Activated T-helper 2 cell treated with anti-CD3 and anti-CD28 coated beads, Interferon-gamma antibody, Interleukin-2, Interleukin-4, amounts not matched to agents 10 μg/mL and 5 μg/mL and 100 μg/mL, durations not matched to agents 14 hours and 24 hours and 36 hours (primary cell): ENCODE data around the gene TP73. TPM values are rescaled to one million over a fixed set of nuclear protein-coding genes. Genes with fewer than 3 reads are reported as not detected.

ENCODE experiments used
- DNase-seq: peaks from one replicate; pipeline ENCODE4 v3.0.0; 2021; ENCODE audit warnings: low spot score
- H3K27ac Mint-ChIP-seq: one replicate; pipeline ENCODE4 v1.8.0; 2021; ENCODE audit warnings: mixed read lengths
- H3K27me3 Mint-ChIP-seq: one replicate; pipeline ENCODE4 v1.8.0; 2021; ENCODE audit warnings: low read depth, mixed read lengths
- H3K36me3 Mint-ChIP-seq: one replicate; pipeline ENCODE4 v1.8.0; 2021; ENCODE audit warnings: low read depth, mixed read lengths
- H3K4me1 Mint-ChIP-seq: one replicate; pipeline ENCODE4 v1.8.0; 2021; ENCODE audit warnings: low read depth, mixed read lengths
- H3K4me3 Mint-ChIP-seq: one replicate; pipeline ENCODE4 v1.8.0; 2021; ENCODE audit warnings: low read depth, mild to moderate bottlenecking, moderate library complexity, mixed read lengths
- H3K9me3 Mint-ChIP-seq: one replicate; pipeline ENCODE4 v1.8.0; 2021; ENCODE audit warnings: mixed read lengths
- intact Hi-C: fragments of 100-400 bp; cut with micrococcal nuclease; formaldehyde crosslinking; loops from one replicate; pipeline ENCODE4 v1.15.1; 2023
- total RNA-seq: library from RNA; stranded (reverse); gene quantifications from 2 replicates; pipeline ENCODE4 v1.2.3, GENCODE V29; 2022

The TP73 gene
- total RNA-seq, 1 donor from 2014 or later = 2.5 TPM

DNA sequence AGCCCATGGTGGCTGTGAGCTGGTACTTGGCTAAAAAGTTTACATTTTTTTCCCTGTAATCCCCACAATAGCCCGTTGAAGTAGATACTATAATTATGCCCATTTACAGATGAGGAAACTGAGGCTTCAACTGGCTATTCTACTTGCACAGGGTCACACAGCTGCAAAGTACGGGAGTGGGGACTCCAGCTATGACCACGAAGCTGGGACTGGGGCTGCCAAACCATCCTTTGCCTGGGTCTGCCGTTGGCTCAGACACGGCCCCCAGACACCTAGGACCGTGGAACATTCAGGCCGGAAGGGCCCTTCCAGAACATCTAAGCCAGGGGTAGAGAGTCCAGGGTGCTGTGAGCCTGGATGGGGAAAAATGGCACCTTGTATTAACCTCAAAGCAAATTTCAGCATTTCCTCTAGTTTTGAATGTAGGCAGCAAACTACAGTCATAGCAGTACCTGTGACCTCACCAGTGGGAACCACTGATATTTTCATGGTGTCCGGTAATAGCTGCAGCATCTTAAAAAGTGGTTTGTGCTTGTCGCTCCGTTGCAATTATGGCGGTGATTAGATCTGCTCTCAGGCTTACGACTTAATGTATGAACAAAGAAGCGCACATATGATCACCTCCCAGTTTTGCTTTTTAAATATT is 4.3 kb downstream of the TP73 start:
- no peak for DNase-seq
- intact Hi-C loops = loop anchor here (10.0 kb wide), 1 partner anchor 138 kb away; the partner anchor contains the start of gene LRRC47
- H3K27me3 Mint-ChIP-seq = peaks cover 36% of the 10 kb centered on the region
- H3K36me3 Mint-ChIP-seq = no peaks in the 10 kb centered on the region
- H3K4me1 Mint-ChIP-seq = no peaks in the 10 kb centered on the region
- no peak overlapping the region for H3K4me3 Mint-ChIP-seq
- no peaks in the 10 kb centered on the region for H3K9me3 Mint-ChIP-seq
- H3K27ac Mint-ChIP-seq = no peak overlapping the region

- H3K9me3 Mint-ChIP-seq = no peaks in the 10 kb centered on the region
- intact Hi-C loops = loop anchor here (10.0 kb wide), 1 partner anchor 138 kb away; the partner anchor contains the start of gene LRRC47
- no peaks in the 10 kb centered on the region for H3K4me1 Mint-ChIP-seq
- no peak overlapping the region for H3K27ac Mint-ChIP-seq
- no peak overlapping the region for H3K4me3 Mint-ChIP-seq
- no peaks in the 10 kb centered on the region for H3K36me3 Mint-ChIP-seq
- peaks cover 36% of the 10 kb centered on the region for H3K27me3 Mint-ChIP-seq
- no peak for DNase-seq
Measured at GRCh38 chr1:3657096-3657475, 4.8 kb downstream of the TP73 start.

- no peak overlapping the region for H3K4me3 Mint-ChIP-seq
- H3K36me3 Mint-ChIP-seq = no peaks in the 10 kb centered on the region
- intact Hi-C loops = loop anchor here (10.0 kb wide), 1 partner anchor 137 kb away; the partner anchor contains the start of gene LRRC47
- H3K4me1 Mint-ChIP-seq = no peaks in the 10 kb centered on the region
- H3K27ac Mint-ChIP-seq = no peak overlapping the region
- no peaks in the 10 kb centered on the region for H3K9me3 Mint-ChIP-seq
- peaks cover 36% of the 10 kb centered on the region for H3K27me3 Mint-ChIP-seq
- no peak for DNase-seq
Measured at GRCh38 chr1:3657578-3658230, 5.4 kb downstream of the TP73 start.

DNA sequence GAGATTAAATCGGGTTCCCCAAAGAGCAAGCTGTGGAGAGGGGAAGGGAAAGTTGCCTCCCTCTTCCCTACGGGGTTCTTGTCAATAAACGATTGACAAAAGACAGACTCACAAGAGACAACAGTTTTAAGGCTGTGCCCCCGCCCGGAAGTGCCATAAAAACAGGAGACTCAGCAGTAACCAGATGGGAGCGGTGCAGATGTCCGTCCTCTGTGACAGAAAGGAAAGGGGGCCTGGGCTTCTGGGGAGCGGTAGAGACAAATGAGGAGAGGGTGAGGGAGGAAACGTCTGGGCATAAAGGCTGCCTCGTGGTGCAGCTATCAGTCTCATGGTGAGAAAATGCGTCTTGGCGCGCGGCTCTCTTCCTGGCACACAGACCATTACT is 5.9 kb downstream of the TP73 start:
- DNase-seq = no peak
- intact Hi-C loops = loop anchor here (10.0 kb wide), 1 partner anchor 137 kb away; the partner anchor contains the start of gene LRRC47
- Mint-ChIP-seq H3K4me3 (no peak overlapping the region), H3K27ac (no peak overlapping the region), H3K36me3 (no peaks in the 10 kb centered on the region), H3K27me3 (peaks cover 33% of the 10 kb centered on the region), H3K9me3 (no peaks in the 10 kb centered on the region), H3K4me1 (no peaks in the 10 kb centered on the region)

DNA sequence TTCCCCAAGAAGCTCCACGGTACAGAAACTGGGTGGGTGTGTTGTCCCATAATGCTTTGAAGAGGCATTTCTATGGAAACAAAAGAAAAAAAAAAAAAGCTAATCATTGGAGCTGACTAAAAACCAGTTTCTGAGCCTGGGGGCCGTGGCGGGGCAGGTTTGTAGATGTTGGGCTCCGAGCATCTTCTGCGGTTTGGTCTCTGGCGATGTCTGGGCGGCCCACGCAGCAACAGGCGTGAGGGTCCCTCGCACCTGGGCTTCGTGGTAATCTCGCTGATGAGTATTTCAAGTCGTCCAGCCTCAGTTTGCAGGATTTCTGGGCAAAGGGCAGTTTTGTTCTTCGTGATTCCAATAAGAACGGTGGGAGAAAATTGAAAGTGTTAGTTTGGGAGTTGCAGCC is 6.8 kb downstream of the TP73 start:
- Mint-ChIP-seq H3K4me3 (no peak overlapping the region), H3K27ac (no peak overlapping the region), H3K36me3 (no peaks in the 10 kb centered on the region), H3K4me1 (no peaks in the 10 kb centered on the region), H3K9me3 (no peaks in the 10 kb centered on the region), H3K27me3 (peaks cover 25% of the 10 kb centered on the region)
- intact Hi-C loops = loop anchor here (10.0 kb wide), 1 partner anchor 136 kb away; the partner anchor contains the start of gene LRRC47
- no peak for DNase-seq

DNA sequence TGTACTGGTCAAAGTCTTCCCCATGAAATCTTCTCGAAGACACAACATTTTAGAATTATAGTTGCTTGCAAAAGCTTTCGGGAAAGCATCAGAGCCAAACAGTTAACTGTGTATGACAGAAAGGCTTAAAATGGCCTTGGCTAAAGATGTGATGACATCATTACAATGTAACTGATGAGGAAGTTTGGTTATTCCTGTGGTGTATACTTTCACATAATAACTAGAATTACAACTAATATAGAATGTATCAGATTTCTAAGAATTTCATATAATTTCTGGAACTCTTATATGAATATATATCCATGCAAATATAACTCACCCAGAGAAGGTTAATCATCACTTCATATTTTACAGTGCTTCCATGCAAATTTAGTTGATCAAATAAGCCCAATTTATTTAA is 8.4 kb downstream of the TP73 start:
- Mint-ChIP-seq H3K27me3 (peaks cover 12% of the 10 kb centered on the region), H3K36me3 (no peaks in the 10 kb centered on the region), H3K4me1 (no peaks in the 10 kb centered on the region), H3K9me3 (no peaks in the 10 kb centered on the region), H3K27ac (no peak overlapping the region), H3K4me3 (no peak overlapping the region)
- no peak for DNase-seq
- intact Hi-C loops = no loop called here

- Mint-ChIP-seq H3K27ac (no peak overlapping the region), H3K9me3 (no peaks in the 10 kb centered on the region), H3K36me3 (no peaks in the 10 kb centered on the region), H3K4me1 (no peaks in the 10 kb centered on the region), H3K27me3 (peaks cover 8% of the 10 kb centered on the region), H3K4me3 (no peak overlapping the region)
- intact Hi-C loops = no loop called here
- DNase-seq = no peak
Measured at GRCh38 chr1:3661631-3662030, 9.3 kb downstream of the TP73 start.

DNA sequence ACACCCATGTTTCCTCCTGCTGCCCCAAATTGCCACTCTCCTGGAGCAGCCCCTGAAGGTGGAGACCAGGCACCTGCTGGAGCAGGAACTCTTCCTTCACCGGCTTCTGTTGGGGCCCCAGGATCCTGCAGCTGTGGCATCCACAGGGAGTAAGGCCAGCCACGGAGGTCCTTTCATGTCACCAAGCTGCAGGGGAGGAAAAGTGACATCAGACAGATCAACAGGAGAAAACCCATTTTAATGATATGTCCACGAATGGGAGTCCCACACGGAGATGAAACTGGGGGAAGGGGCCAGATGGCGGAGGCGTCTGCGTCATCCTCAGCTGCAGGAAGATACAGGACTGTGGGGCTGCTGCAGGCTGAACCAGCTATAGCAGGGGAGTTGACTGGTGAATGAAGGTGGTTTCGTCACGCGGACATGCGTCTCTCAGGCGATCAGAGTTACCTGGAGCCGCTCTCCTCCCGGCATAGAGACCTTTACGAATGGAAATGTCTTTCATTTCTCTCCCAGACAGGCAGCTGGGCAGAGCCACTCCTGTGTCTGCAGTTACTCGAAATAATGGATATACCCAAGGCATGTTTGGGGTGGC is 9.9 kb downstream of the TP73 start:
- Mint-ChIP-seq H3K27ac (no peak overlapping the region), H3K36me3 (no peaks in the 10 kb centered on the region), H3K9me3 (no peaks in the 10 kb centered on the region), H3K4me3 (no peak overlapping the region), H3K27me3 (peaks cover 8% of the 10 kb centered on the region), H3K4me1 (no peaks in the 10 kb centered on the region)
- intact Hi-C loops = no loop called here
- DNase-seq = no peak

- no peak for DNase-seq
- Mint-ChIP-seq H3K9me3 (no peaks in the 10 kb centered on the region), H3K36me3 (no peaks in the 10 kb centered on the region), H3K27me3 (peaks cover 4% of the 10 kb centered on the region), H3K4me1 (no peaks in the 10 kb centered on the region), H3K4me3 (no peak overlapping the region), H3K27ac (no peak overlapping the region)
- intact Hi-C loops = no loop called here
Measured at GRCh38 chr1:3663999-3664699, 11.8 kb downstream of the TP73 start.

DNA sequence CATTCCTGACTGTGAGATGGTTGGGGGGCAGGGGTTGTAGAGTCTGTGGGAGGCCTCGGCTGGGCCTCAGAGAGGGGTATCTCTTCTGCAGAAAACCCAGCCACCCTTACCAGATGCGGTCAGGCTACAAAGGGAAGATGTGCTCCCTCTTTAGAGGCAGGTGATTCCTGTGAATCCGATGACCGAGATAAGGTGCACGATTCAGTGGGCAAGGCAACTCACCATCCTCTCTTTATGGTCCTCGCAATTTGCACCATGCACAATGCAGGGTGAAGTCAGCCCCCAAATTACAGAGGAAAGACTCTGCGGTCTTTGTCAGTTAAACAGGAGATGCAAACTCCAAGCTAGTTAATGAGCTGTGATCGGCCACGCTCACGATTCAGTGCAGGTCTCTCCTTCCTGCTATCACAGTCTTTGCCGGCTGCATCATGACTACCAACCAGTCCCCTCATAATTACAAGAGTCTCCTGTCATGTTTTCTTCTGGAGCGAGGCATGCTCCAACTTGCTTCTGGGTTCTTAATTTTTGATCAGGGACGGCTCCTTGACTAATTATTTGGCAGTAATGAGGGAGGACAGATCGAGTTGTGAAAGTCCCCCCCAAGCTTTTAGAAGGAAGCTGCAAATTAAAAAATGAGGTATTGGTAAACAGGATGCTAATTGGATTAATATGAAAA is 12.5 kb downstream of the TP73 start:
- Mint-ChIP-seq H3K27me3 (peaks cover 5% of the 10 kb centered on the region), H3K9me3 (no peaks in the 10 kb centered on the region), H3K36me3 (no peaks in the 10 kb centered on the region), H3K4me1 (no peaks in the 10 kb centered on the region), H3K4me3 (no peak overlapping the region), H3K27ac (no peak overlapping the region)
- DNase-seq = no peak
- intact Hi-C loops = no loop called here

- intact Hi-C loops = no loop called here
- H3K4me3 Mint-ChIP-seq = no peak overlapping the region
- H3K27ac Mint-ChIP-seq = no peak overlapping the region
- no peaks in the 10 kb centered on the region for H3K36me3 Mint-ChIP-seq
- no peaks in the 10 kb centered on the region for H3K4me1 Mint-ChIP-seq
- H3K9me3 Mint-ChIP-seq = no peaks in the 10 kb centered on the region
- DNase-seq = no peak
- H3K27me3 Mint-ChIP-seq = peaks cover 3% of the 10 kb centered on the region
Measured at GRCh38 chr1:3668148-3668547, 15.8 kb downstream of the TP73 start.

GRCh38 chr1:3668585-3669300 is 16.4 kb downstream of the TP73 start:
- peaks cover 3% of the 10 kb centered on the region for H3K27me3 Mint-ChIP-seq
- H3K36me3 Mint-ChIP-seq = no peaks in the 10 kb centered on the region
- no peak overlapping the region for H3K4me3 Mint-ChIP-seq
- H3K9me3 Mint-ChIP-seq = no peaks in the 10 kb centered on the region
- H3K4me1 Mint-ChIP-seq = no peaks in the 10 kb centered on the region
- intact Hi-C loops = no loop called here
- H3K27ac Mint-ChIP-seq = no peak overlapping the region
- no peak for DNase-seq
